Retinal pigment epithelial cell (primary cell): ENCODE data around the gene OR10A3.

Source experiments
- DNase-seq: peaks from one replicate; pipeline ENCODE4 v3.0.0-alpha.2; 2010; ENCODE audit warnings: low read depth
- H3K4me3 ChIP-seq: 2 replicates; pipeline ENCODE4 v1.5.1; 2011; ENCODE audit warnings: mild to moderate bottlenecking, low read length, control low read depth, moderate library complexity
- TF ChIP-seq, protein P1 (sequence below): conservative IDR thresholded peaks from 2 replicates; pipeline ENCODE4 v1.5.1; 2011; ENCODE audit warnings: low read depth, low read length, control low read depth, inconsistent platforms

The OR10A3 gene

DNA sequence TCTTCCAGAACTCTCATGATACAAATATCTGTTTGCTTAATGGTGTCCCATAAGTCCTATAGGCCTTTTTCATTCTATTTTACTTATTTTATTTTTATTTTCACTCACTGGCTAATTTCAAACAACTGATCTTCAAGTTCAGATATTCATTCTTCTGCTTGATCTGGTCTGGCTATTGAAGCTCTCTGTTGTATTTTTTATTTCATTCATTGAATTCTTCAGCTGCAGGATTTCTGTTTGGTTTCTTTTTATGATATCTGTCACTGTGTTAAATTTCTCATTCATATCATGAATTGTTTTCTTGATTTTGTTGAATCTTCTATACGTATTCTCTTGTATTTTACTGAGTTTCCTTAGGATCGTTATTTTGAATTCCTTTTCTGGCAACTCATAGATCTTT, 2.6 kb upstream of the OR10A3 start:
- no peak for DNase-seq
- no peak overlapping the region for H3K4me3 ChIP-seq
- TF ChIP-seq, protein P1, sequence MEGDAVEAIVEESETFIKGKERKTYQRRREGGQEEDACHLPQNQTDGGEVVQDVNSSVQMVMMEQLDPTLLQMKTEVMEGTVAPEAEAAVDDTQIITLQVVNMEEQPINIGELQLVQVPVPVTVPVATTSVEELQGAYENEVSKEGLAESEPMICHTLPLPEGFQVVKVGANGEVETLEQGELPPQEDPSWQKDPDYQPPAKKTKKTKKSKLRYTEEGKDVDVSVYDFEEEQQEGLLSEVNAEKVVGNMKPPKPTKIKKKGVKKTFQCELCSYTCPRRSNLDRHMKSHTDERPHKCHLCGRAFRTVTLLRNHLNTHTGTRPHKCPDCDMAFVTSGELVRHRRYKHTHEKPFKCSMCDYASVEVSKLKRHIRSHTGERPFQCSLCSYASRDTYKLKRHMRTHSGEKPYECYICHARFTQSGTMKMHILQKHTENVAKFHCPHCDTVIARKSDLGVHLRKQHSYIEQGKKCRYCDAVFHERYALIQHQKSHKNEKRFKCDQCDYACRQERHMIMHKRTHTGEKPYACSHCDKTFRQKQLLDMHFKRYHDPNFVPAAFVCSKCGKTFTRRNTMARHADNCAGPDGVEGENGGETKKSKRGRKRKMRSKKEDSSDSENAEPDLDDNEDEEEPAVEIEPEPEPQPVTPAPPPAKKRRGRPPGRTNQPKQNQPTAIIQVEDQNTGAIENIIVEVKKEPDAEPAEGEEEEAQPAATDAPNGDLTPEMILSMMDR, result no peak

DNA sequence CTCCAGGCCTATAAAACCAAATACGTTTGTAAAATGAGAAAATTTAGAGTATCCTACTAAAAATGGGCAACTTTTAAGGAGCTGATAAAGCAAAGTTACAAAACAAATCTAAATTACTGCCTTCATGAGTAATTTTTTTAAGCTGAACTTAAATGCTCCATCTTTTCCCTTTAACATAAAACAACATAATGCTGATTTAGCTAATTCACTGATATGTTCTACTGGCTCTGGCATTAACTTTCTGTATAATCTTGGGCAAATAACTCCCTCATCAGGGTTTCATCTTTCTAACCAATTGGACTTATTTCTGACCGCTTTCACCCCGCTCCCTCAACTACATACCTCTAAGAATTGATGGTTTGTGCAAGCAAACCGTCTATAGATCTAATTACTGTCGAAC, 362 bp downstream of the OR10A3 start:
- no peak for DNase-seq
- TF ChIP-seq, protein P1, result no peak
- no peak overlapping the region for H3K4me3 ChIP-seq

DNA sequence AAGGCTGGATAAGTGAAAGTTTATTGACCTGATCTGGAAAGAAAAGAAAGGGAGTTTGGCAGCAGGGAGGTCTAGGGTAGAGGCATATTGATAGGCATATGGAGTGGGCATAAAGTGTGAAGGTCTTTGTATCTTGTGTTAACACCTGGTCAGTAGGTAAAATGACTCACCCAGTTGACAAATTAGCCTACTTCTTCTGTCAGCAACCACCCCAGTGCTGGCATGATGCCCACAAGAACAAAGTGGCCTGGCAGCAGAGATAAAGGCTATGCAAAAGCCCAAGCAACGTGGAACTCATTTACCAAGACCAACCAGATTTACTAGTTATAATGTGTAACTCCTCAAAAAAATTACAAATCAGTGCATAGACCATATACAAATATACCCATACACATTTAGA, 4.9 kb downstream of the OR10A3 start:
- DNase-seq, result no peak
- TF ChIP-seq, protein P1, result no peak
- H3K4me3 ChIP-seq, result no peak overlapping the region

DNA sequence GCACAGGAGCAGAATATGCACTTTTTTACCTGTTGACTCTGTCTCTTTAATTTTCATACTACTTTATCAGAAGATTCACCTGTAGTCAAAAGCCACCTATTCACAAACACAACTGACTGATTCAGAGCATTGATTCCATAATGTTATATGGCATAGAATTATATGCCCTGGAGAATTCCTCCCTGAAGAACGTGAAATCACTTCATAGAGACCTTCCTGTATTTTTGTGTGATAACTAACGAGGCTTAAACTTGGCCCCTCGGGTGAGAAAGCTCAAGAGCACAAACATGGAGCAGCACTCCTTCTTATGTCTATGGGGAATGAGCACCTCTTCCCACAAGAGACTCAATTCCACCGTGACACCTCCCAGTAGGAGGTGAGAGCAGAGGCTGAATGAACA, 10.3 kb downstream of the OR10A3 start, which contains the start of gene OR10A6:
Gene OR10A6, minus strand, starts transcription at position 101 of the 400 bp plus-strand sequence. CDS start 2,606 bp downstream, outside the sequence.
- no peak within 1 kb of the TSS for H3K4me3 ChIP-seq
- TF ChIP-seq, protein P1, result no peak
- no peak for DNase-seq

DNA sequence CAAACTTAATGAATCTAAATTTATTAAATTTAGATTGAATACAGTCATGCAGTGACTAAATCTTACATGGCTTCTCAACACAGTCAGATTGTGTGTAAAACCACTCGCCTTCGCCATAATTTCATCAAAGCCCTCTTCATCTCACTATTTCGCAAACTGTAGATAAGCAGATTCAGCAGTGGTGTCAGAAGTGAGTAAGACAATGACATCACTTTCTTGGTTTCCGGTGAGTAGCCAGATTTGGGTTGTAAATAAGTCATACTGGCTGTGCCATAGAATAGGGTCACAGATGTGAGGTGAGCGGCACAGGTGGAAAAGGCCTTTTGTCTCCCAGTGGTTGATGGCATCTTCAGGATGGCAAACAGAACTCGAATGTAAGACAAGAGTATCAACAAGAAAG, 13.9 kb downstream of the OR10A3 start:
- no peak overlapping the region for H3K4me3 ChIP-seq
- TF ChIP-seq, protein P1, result no peak
- DNase-seq, result no peak

DNA sequence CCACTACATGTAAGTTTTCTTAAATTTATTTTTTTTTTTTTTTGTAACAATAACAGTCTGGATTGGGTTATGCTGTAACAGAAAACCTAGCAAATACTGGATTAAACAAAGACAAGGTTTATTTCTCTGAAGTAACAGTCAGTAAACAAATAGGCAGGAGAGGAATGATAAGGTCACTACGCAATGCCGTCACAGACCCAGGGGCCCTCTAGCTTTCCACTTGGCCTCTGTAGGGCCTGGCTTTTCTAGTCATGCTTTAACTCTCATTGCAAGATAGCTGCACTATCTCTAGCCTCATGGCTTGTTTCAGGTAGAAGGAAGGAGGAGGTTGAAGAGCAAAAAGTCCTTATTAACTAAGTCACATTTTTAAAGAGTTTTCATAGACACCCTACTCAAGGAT, 17.0 kb downstream of the OR10A3 start:
- H3K4me3 ChIP-seq, result no peak overlapping the region
- no peak for DNase-seq
- TF ChIP-seq, protein P1, result no peak

DNA sequence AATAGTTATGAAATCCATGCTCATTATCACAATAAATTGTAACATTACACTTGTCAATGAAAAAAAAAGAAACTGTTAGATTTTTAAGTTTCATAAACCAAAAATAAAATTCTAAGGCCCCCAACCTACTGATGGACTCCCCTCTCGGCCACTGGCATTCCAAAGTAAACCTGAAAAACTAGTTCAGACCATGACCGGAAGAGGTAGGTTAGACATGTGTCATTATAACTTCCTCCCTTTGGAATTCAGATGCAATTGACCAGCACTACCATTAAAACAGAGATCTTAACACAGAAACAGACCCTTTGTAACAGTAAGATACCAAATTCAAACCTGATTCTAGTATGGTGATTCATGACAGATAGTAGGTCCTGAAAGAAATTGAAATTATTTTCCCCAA, 23.4 kb downstream of the OR10A3 start:
- TF ChIP-seq, protein P1, result no peak
- DNase-seq, result no peak
- no peak overlapping the region for H3K4me3 ChIP-seq
